Ishikawa (cell line): Measurements from ENCODE around the gene ADAMTS4.

ENCODE experiments used
- CEBPB ChIP-seq: IDR thresholded peaks from 2 replicates; pipeline ENCODE4 v1.6.1; 2012
- CREB1 ChIP-seq: IDR thresholded peaks from 2 replicates; pipeline ENCODE4 v1.6.1; 2012; ENCODE audit warnings: low read depth
- EGR1 ChIP-seq: IDR thresholded peaks from 2 replicates; pipeline ENCODE4 v1.6.1; 2012
- EP300 ChIP-seq: IDR thresholded peaks from 2 replicates; pipeline ENCODE4 v1.6.1; 2012; ENCODE audit warnings: borderline replicate concordance
- FOXM1 ChIP-seq: IDR thresholded peaks from 2 replicates; pipeline ENCODE4 v1.6.1; 2012; ENCODE audit warnings: low read depth, borderline replicate concordance
- MAX ChIP-seq: IDR thresholded peaks from 2 replicates; pipeline ENCODE4 v1.6.1; 2012
- RAD21 ChIP-seq: IDR thresholded peaks from 2 replicates; pipeline ENCODE4 v1.6.1; 2012; ENCODE audit warnings: low read depth
- TAF1 ChIP-seq: IDR thresholded peaks from 2 replicates; pipeline ENCODE4 v1.6.1; 2012; ENCODE audit warnings: low read depth, mild to moderate bottlenecking
- TEAD4 ChIP-seq: IDR thresholded peaks from 2 replicates; pipeline ENCODE4 v1.6.1; 2012
- YY1 ChIP-seq: IDR thresholded peaks from 2 replicates; pipeline ENCODE4 v1.6.1; 2012; ENCODE audit warnings: low read depth
- ZBTB7A ChIP-seq: IDR thresholded peaks from 2 replicates; pipeline ENCODE4 v1.6.1; 2012; ENCODE audit warnings: low read depth
- TF ChIP-seq, protein P1 (sequence below): IDR thresholded peaks from 2 replicates; pipeline ENCODE4 v1.6.1; 2012; ENCODE audit warnings: low read depth, mild to moderate bottlenecking
- TF ChIP-seq, protein P2 (sequence below): IDR thresholded peaks from 2 replicates; pipeline ENCODE4 v1.6.1; 2012

DNA sequence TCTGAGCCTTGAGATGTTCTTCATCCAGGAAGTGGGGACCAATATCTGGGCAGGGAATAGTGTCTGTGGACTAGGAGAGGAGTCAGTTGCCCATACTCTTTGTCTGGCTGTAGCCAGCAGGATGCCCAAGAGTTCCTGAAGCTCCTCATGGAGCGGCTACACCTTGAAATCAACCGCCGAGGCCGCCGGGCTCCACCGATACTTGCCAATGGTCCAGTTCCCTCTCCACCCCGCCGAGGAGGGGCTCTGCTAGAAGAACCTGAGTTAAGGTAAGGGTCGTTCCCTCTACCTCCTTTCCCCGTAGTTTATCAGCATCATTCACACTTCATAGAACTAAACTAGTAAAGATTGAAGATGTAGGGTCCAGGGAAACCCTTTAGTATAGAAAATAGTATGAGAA lies 36.0 kb downstream of the ADAMTS4 start:
- TF ChIP-seq EGR1 (no peak), CEBPB (no peak), YY1 (no peak), FOXM1 (no peak), TAF1 (no peak), EP300 (no peak), TEAD4 (no peak), RAD21 (no peak), CREB1 (no peak), ZBTB7A (no peak), MAX (no peak)
- TF ChIP-seq, protein P1, sequence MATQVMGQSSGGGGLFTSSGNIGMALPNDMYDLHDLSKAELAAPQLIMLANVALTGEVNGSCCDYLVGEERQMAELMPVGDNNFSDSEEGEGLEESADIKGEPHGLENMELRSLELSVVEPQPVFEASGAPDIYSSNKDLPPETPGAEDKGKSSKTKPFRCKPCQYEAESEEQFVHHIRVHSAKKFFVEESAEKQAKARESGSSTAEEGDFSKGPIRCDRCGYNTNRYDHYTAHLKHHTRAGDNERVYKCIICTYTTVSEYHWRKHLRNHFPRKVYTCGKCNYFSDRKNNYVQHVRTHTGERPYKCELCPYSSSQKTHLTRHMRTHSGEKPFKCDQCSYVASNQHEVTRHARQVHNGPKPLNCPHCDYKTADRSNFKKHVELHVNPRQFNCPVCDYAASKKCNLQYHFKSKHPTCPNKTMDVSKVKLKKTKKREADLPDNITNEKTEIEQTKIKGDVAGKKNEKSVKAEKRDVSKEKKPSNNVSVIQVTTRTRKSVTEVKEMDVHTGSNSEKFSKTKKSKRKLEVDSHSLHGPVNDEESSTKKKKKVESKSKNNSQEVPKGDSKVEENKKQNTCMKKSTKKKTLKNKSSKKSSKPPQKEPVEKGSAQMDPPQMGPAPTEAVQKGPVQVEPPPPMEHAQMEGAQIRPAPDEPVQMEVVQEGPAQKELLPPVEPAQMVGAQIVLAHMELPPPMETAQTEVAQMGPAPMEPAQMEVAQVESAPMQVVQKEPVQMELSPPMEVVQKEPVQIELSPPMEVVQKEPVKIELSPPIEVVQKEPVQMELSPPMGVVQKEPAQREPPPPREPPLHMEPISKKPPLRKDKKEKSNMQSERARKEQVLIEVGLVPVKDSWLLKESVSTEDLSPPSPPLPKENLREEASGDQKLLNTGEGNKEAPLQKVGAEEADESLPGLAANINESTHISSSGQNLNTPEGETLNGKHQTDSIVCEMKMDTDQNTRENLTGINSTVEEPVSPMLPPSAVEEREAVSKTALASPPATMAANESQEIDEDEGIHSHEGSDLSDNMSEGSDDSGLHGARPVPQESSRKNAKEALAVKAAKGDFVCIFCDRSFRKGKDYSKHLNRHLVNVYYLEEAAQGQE, result no peak
- TF ChIP-seq, protein P2, sequence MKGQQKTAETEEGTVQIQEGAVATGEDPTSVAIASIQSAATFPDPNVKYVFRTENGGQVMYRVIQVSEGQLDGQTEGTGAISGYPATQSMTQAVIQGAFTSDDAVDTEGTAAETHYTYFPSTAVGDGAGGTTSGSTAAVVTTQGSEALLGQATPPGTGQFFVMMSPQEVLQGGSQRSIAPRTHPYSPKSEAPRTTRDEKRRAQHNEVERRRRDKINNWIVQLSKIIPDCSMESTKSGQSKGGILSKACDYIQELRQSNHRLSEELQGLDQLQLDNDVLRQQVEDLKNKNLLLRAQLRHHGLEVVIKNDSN, result no peak
